ENCODE data around the gene ARHGEF6.

Gene ARHGEF6

GRCh38 chrX:136694431-136695087, 86.2 kb downstream of the ARHGEF6 start:
- DNase-seq (ENCODE audit: low spot score), result peak; percentile 15

- DNase-seq (ENCODE audit: low spot score), result no peak
Measured at GRCh38 chrX:136692271-136692670, 88.5 kb downstream of the ARHGEF6 start.

- no peak for DNase-seq (ENCODE audit: low spot score)
Measured at GRCh38 chrX:136691028-136691809, 89.5 kb downstream of the ARHGEF6 start.

GRCh38 chrX:136689436-136689835, 91.3 kb downstream of the ARHGEF6 start:
- no peak for DNase-seq (ENCODE audit: low spot score)

- no peak for DNase-seq (ENCODE audit: low spot score)
Measured at GRCh38 chrX:136687457-136687856, 93.3 kb downstream of the ARHGEF6 start.

GRCh38 chrX:136684120-136684519, 96.6 kb downstream of the ARHGEF6 start:
- no peak for DNase-seq (ENCODE audit: low spot score)

- DNase-seq (ENCODE audit: low spot score), result no peak
Measured at GRCh38 chrX:136679531-136679930, 101.2 kb downstream of the ARHGEF6 start.

- no peak for DNase-seq (ENCODE audit: low spot score)
Measured at GRCh38 chrX:136674270-136674985, 106.3 kb downstream of the ARHGEF6 start.

GRCh38 chrX:136671006-136671610, 109.6 kb downstream of the ARHGEF6 start:
- no peak for DNase-seq (ENCODE audit: low spot score)

- no peak for DNase-seq (ENCODE audit: low spot score)
Measured at GRCh38 chrX:136667446-136668168, 113.1 kb downstream of the ARHGEF6 start.

- no peak for DNase-seq (ENCODE audit: low spot score)
Measured at GRCh38 chrX:136666088-136666487, 114.6 kb downstream of the ARHGEF6 start.

- no peak for DNase-seq (ENCODE audit: low spot score)
Measured at GRCh38 chrX:136665258-136665900, 115.4 kb downstream of the ARHGEF6 start.

- no peak for DNase-seq (ENCODE audit: low spot score)
Measured at GRCh38 chrX:136662976-136663375, 117.8 kb downstream of the ARHGEF6 start.

GRCh38 chrX:136662104-136662503, 118.6 kb downstream of the ARHGEF6 start:
- no peak for DNase-seq (ENCODE audit: low spot score)

- no peak for DNase-seq (ENCODE audit: low spot score)
Measured at GRCh38 chrX:136660896-136661295, 119.8 kb downstream of the ARHGEF6 start.

- no peak for DNase-seq (ENCODE audit: low spot score)
Measured at GRCh38 chrX:136659174-136659573, 121.6 kb downstream of the ARHGEF6 start.

GRCh38 chrX:136658151-136658550, 122.6 kb downstream of the ARHGEF6 start:
- no peak for DNase-seq (ENCODE audit: low spot score)

- DNase-seq (ENCODE audit: low spot score), result no peak
Measured at GRCh38 chrX:136656361-136656964, 124.3 kb downstream of the ARHGEF6 start.

GRCh38 chrX:136652822-136653723, 127.7 kb downstream of the ARHGEF6 start:
- DNase-seq (ENCODE audit: low spot score), result no peak

GRCh38 chrX:136650811-136651210, 129.9 kb downstream of the ARHGEF6 start:
- no peak for DNase-seq (ENCODE audit: low spot score)
